Measurements from ENCODE around the gene BRD7.

GRCh38 chr16:50389900-50390299 lies 21.1 kb upstream of the BRD7 start:
- TF ChIP-seq CTCF (IDR thresholded peaks at IDR 0.05) (no peak), POLR2A (IDR thresholded peaks at IDR 0.05) (no peak)

All from right lobe of liver (tissue), 4 donors.